HG02588 (cell line): ENCODE results near the gene TMEM236.
"Not testable (repeated sequence)": the region's sequence is repeated elsewhere in the genome, so short reads cannot be mapped to it uniquely, and the experiment has no call there.

Experiments used
- ATAC-seq: cut with Tn5 transposase; IDR thresholded peaks from one replicate; pipeline ENCODE4 v1.9.1; 2021; ENCODE audit warnings: mild to moderate bottlenecking, moderate library complexity; ENCODE audit not compliant: unreplicated experiment

The TMEM236 gene

GRCh38 chr10:17751781-17752445 lies at the start of gene TMEM236:
Gene TMEM236 (plus strand): TSS chr10:17752201. CDS start chr10:17752296, 95 bp downstream.
- no peak for ATAC-seq

- no peak for ATAC-seq
Observed at GRCh38 chr10:17703706-17704105, 48.3 kb upstream of the TMEM236 start.

GRCh38 chr10:17708821-17709220 lies 43.2 kb upstream of the TMEM236 start:
- no peak for ATAC-seq

- no peak for ATAC-seq
Observed at GRCh38 chr10:17709492-17709891, 42.5 kb upstream of the TMEM236 start.

GRCh38 chr10:17710181-17710580 lies 41.8 kb upstream of the TMEM236 start:
- no peak for ATAC-seq

GRCh38 chr10:17712053-17712452 lies 39.9 kb upstream of the TMEM236 start:
- no peak for ATAC-seq

GRCh38 chr10:17712717-17713471 lies 39.1 kb upstream of the TMEM236 start:
- ATAC-seq = no peak

GRCh38 chr10:17713758-17714157 lies 38.2 kb upstream of the TMEM236 start:
- ATAC-seq = no peak

- ATAC-seq = no peak
Observed at GRCh38 chr10:17716161-17716560, 35.8 kb upstream of the TMEM236 start.

- not testable (repeated sequence) for ATAC-seq
Observed at GRCh38 chr10:17722317-17723014, 29.5 kb upstream of the TMEM236 start.

GRCh38 chr10:17725703-17726102 lies 26.3 kb upstream of the TMEM236 start:
- ATAC-seq = no peak

GRCh38 chr10:17729630-17730029 lies 22.4 kb upstream of the TMEM236 start:
- ATAC-seq = no peak

GRCh38 chr10:17730667-17731066 lies 21.3 kb upstream of the TMEM236 start:
- ATAC-seq = no peak

GRCh38 chr10:17731331-17732020 lies 20.5 kb upstream of the TMEM236 start:
- ATAC-seq = no peak

GRCh38 chr10:17733620-17734019 lies 18.4 kb upstream of the TMEM236 start:
- ATAC-seq = no peak

GRCh38 chr10:17734432-17735080 lies 17.4 kb upstream of the TMEM236 start:
- ATAC-seq = no peak

- ATAC-seq = no peak
Observed at GRCh38 chr10:17735166-17735941, 16.6 kb upstream of the TMEM236 start.

- ATAC-seq = no peak
Observed at GRCh38 chr10:17736223-17736622, 15.8 kb upstream of the TMEM236 start.

GRCh38 chr10:17737027-17737965 lies 14.7 kb upstream of the TMEM236 start:
- no peak for ATAC-seq
